Mesenteric fat pad (tissue), 1 donor: ENCODE results near the gene SLC22A12. TPM values are rescaled to one million over a fixed set of nuclear protein-coding genes. Genes with fewer than 3 reads are reported as not detected.

Experiments
- DNase-seq: peaks from one replicate; pipeline ENCODE4 v3.0.0-alpha.2; 2020; ENCODE audit warnings: low spot score
- total RNA-seq: library from RNA; stranded (reverse); fragmentation: NEBNext Ultra II Directional; extraction: Animal tissue kit (Norgen Biotek cat#: 25700); gene quantifications from one replicate; pipeline ENCODE4 v1.2.1, GENCODE V29; 2021
- donor health status: DM: yes; HTN: yes; CAD: no.

The SLC22A12 gene
- total RNA-seq, 1 donor from 2014 or later = 0.29 TPM

- DNase-seq = no peak
Measured at GRCh38 chr11:64643256-64643881, 52.3 kb downstream of the SLC22A12 start.

- DNase-seq = no peak
Measured at GRCh38 chr11:64643920-64644646, 53.1 kb downstream of the SLC22A12 start.

- no peak for DNase-seq
Measured at GRCh38 chr11:64644647-64645275, 53.7 kb downstream of the SLC22A12 start.

- DNase-seq = no peak
Measured at GRCh38 chr11:64647019-64647779, 56.2 kb downstream of the SLC22A12 start.

GRCh38 chr11:64648551-64648950 lies 57.5 kb downstream of the SLC22A12 start:
- no peak for DNase-seq

- DNase-seq = no peak
Measured at GRCh38 chr11:64649291-64649697, 58.3 kb downstream of the SLC22A12 start.

GRCh38 chr11:64650923-64651523 lies 60.0 kb downstream of the SLC22A12 start:
- no peak for DNase-seq

Other genes with a start within 250 kb of the SLC22A12 start
- 26.1 TPM for gene RPS6KA4, start 232.1 kb upstream of the SLC22A12 start, total RNA-seq
- not detected for gene SLC22A11, start 35.3 kb upstream of the SLC22A12 start, total RNA-seq
- 8.8 TPM for gene NRXN2, start 132.0 kb downstream of the SLC22A12 start, total RNA-seq
- gene RASGRP2, start 152.9 kb downstream of the SLC22A12 start, total RNA-seq = 22.0 TPM
- 1.8 TPM for gene PYGM, start 168.8 kb downstream of the SLC22A12 start, total RNA-seq
- 302 TPM for gene SF1, start 187.3 kb downstream of the SLC22A12 start, total RNA-seq
- 18.2 TPM for gene MAP4K2, start 212.0 kb downstream of the SLC22A12 start, total RNA-seq
- gene MEN1, start 219.3 kb downstream of the SLC22A12 start, total RNA-seq = 18.5 TPM